ENCODE results near the gene ATXN7L1. TPM values are rescaled to one million over a fixed set of nuclear protein-coding genes. Genes with fewer than 3 reads are reported as not detected.

Gene ATXN7L1
- total and polyA plus RNA-seq, 7 donors: 5.4 to 20.5 (median 12.8) TPM

DNA sequence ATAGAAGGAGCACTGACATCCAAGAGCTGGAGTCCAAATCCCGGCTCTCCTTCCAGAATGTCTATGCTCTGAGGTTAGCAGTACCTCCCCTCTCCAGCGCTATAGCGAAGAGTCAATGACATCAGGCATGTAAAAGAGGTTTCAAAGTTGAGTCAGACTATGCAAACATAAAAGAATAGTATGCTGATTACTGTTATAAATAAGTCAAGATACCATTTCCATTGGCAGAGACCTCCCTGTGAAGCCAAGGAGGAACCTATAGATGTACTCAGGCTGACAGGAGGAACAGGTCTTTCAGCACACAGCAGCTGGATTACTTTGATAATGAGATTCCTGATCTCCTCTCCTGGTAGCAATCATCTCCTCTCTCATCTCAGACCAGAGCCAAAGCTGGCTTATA, 191.2 kb downstream of the ATXN7L1 start:
- H3K27me3 ChIP-seq: no peaks in the 10 kb centered on the region
- 95 to 99% methylated on average over 3 of the region's 3 CpGs for WGBS, 2 donors
- no peak for DNase-seq
- intact Hi-C loops (cut with DNase I): no loop called here
- TF ChIP-seq, protein P1, sequence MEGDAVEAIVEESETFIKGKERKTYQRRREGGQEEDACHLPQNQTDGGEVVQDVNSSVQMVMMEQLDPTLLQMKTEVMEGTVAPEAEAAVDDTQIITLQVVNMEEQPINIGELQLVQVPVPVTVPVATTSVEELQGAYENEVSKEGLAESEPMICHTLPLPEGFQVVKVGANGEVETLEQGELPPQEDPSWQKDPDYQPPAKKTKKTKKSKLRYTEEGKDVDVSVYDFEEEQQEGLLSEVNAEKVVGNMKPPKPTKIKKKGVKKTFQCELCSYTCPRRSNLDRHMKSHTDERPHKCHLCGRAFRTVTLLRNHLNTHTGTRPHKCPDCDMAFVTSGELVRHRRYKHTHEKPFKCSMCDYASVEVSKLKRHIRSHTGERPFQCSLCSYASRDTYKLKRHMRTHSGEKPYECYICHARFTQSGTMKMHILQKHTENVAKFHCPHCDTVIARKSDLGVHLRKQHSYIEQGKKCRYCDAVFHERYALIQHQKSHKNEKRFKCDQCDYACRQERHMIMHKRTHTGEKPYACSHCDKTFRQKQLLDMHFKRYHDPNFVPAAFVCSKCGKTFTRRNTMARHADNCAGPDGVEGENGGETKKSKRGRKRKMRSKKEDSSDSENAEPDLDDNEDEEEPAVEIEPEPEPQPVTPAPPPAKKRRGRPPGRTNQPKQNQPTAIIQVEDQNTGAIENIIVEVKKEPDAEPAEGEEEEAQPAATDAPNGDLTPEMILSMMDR (IDR thresholded peaks at IDR 0.05): no peak
- no peak overlapping the region for H3K27ac ChIP-seq
- H3K36me3 ChIP-seq: no peaks in the 10 kb centered on the region
- no peaks in the 10 kb centered on the region for H3K9me3 ChIP-seq
- H3K4me1 ChIP-seq: peaks cover 0 to 15% (median 7%) of the 10 kb centered on the region in 4 donors
- H3K4me3 ChIP-seq: no peak overlapping the region

DNA sequence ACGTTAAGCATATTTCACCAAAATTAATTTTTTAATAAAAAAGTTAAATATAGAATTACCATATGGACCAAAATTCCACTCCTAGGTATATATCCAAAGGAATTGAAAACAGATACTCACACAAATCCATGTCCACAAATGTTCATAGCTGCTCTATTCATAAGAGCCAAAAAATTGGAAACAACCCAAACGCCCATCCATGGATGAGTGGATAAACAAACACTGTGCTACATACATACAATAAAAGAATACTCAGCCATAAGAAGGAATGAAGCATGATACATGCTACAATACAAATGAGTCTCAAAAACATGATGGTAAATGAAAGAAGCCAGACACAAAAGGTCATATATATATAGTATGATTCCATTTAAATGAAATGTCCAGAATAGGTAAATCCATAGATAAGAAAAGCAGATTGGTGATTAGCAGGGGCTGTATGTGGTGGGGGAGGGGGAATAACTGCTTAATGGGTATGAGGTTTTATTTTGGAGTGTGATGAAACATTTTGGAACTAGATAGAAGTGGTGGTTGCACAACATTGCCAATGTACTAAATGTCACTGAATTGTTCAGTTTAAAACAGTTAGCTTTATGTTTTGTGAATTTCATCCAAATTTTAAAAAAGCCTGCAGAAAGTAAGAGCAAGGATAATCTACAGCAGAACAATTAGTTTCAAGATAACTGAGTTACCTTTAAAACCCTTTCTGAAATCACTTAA, 193.9 kb downstream of the ATXN7L1 start:
- no peak for TF ChIP-seq EP300 (IDR thresholded peaks at IDR 0.05)
- Histone ChIP-seq H3K27me3 (no peaks in the 10 kb centered on the region), H3K27ac (no peak overlapping the region), H3K4me3 (no peak overlapping the region), H3K4me1 (peaks cover 0 to 33% (median 22%) of the 10 kb centered on the region in 4 donors), H3K9me3 (no peaks in the 10 kb centered on the region), H3K36me3 (no peaks in the 10 kb centered on the region)
- WGBS, 2 donors: 73 to 84% methylated on average over 2 of the region's 2 CpGs
- DNase-seq: no peak
- intact Hi-C loops (cut with DNase I): no loop called here

DNA sequence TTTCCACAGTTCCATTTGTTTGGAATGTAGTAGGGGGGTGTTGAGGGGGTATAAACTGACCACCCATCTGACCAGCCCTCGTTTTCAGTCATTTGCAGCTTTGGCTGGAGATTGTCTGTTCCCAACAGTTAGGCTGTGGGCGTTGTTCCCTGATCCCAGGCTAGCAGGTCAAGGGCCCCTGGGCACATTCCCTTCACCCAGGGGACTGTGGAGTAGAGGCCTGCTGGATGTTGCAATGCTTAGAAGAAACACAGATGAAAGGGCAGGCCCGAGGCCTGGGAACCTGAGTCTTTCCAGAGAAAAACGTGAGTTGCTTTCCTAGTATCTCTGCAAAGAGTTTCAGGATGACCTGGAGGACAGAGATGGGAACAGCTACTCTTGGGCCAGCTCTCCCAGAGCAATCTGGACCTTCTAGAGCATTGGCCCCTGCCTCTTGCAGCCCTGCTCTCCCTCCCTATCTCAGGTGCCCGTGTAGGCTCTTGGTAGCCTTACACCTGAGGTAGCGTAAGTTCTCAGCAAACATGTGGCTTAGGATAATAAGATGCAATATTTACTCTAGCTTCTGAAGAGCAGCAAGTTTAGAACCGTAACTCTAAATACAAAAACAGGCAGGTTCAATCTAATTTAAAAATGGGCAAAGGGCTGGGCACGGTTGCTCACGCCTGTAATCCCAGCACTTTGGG, 195.8 kb downstream of the ATXN7L1 start:
- 85 to 87% methylated on average over 9 of the region's 9 CpGs for WGBS, 2 donors

DNA sequence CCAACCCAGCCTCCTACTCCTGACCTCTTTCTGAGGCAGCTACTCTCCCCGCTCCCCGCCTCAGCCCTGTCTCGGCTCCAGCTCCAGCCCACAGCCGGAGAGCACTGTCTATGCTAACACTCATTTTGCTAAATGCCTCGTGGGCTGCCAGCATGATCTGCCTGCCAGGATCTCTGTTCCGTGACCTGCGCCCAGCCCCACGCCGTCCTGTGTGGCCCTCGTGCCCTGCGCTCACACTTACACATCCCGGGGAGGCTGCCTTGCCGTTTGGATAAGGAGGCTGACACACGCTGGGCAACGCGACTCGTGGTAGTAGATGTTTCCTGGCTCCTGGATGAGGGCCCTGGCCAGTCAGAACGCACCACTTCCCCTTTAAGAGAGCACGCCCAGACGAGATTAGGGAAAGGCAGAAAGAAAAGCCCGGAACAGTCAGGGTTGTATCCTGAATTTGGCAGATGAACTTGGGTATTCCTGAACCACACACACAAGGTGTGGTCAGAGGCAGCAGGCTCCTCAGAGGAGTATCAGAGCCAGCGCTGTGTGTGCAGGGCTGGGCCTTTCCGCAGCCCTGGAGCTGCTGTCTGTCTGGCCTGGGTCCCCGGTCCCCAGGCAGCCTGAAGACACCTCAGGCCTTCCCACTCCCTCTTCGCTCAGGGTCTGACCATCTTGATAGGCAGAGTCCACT, 197.4 kb downstream of the ATXN7L1 start:
- intact Hi-C loops (cut with DNase I): no loop called here
- WGBS, 2 donors: 8 to 16% methylated on average over 25 of the region's 25 CpGs
- H3K9me3 ChIP-seq: no peaks in the 10 kb centered on the region
- H3K4me3 ChIP-seq: peak overlapping the region; percentile 19 to 39 (median 34)
- H3K27me3 ChIP-seq: no peaks in the 10 kb centered on the region
- H3K4me1 ChIP-seq: peaks cover 0 to 50% (median 32%) of the 10 kb centered on the region in 4 donors
- TF ChIP-seq POLR2AphosphoS5 (IDR thresholded peaks at IDR 0.05) (peak; percentile 25 to 66 (median 56)), POLR2A (IDR thresholded peaks at IDR 0.05) (no peak)
- peak; percentile 90 for DNase-seq
- H3K27ac ChIP-seq: peak overlapping the region; percentile 62 to 79 (median 71)
- no peaks in the 10 kb centered on the region for H3K36me3 ChIP-seq

More for the DNA sequence above, 195.8 kb downstream of the ATXN7L1 start:
- no peaks in the 10 kb centered on the region for H3K36me3 ChIP-seq
- peaks cover 0 to 41% (median 29%) of the 10 kb centered on the region in 4 donors for H3K4me1 ChIP-seq
- H3K9me3 ChIP-seq: no peaks in the 10 kb centered on the region
- H3K27me3 ChIP-seq: no peaks in the 10 kb centered on the region
- H3K27ac ChIP-seq: peak overlapping the region; percentile 43 to 79 (median 71)
- DNase-seq: peak; percentile 67
- H3K4me3 ChIP-seq: no peak overlapping the region
- peak in 3 of 4 donors; percentile 14 to 41 (median 34) for TF ChIP-seq POLR2AphosphoS5 (IDR thresholded peaks at IDR 0.05)
- TF ChIP-seq, protein P1 (IDR thresholded peaks at IDR 0.05): no peak
- intact Hi-C loops (cut with DNase I): no loop called here

DNA sequence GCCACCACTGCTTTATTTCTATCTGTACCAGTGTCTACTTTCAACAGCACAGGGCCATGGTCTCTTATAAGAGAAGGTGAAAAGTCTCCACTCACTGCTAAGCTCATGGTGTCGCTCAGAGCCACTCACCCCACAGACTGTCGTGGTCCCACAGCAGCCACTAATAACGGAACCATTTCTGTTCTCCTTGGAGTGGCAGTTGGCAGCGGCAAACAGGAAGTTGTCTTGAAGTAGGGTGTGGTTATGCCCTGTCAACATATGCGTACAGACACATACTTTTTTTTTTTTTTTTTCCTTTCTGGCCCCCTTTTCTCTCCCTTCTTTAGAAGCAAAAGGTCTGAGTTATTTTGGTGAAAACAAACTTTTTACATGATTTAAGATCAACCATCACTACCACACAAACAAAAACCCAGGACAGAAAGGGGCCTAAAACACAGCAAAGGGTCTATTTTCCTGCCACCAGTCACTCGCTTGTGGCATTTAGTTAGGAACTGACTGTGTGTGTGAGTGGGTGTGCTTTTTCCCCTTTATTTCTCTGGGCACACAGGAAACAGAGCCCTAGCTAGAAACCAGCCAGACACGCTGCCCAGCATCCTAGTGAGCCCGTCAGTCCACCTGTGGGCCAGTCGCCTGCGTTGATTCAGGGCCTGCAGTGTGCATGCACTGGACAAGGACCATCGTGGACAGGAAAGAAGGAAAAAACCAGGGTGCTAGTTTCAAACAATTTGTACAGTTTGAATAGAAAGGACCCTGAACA, 198.4 kb downstream of the ATXN7L1 start:
- Histone ChIP-seq H3K4me1 (peaks cover 0 to 58% (median 37%) of the 10 kb centered on the region in 4 donors), H3K27me3 (no peaks in the 10 kb centered on the region), H3K36me3 (no peaks in the 10 kb centered on the region), H3K9me3 (no peaks in the 10 kb centered on the region), H3K4me3 (peak overlapping the region; percentile 19 to 39 (median 34)), H3K27ac (peak overlapping the region; percentile 62 to 79 (median 71))
- WGBS, 2 donors: 38 to 43% methylated on average over 11 of the region's 11 CpGs
- TF ChIP-seq, protein P1 (IDR thresholded peaks at IDR 0.05): no peak
- TF ChIP-seq POLR2AphosphoS5 (IDR thresholded peaks at IDR 0.05): peak in 1 of 4 donors; percentile 23
- DNase-seq: no peak
- intact Hi-C loops (cut with DNase I): no loop called here
